HG03108 (cell line): ENCODE results near the gene VTI1A.
"Not testable (repeated sequence)": the region's sequence is repeated elsewhere in the genome, so short reads cannot be mapped to it uniquely, and the experiment has no call there.

ENCODE experiments used
- ATAC-seq: cut with Tn5 transposase; IDR thresholded peaks from one replicate; pipeline ENCODE4 v1.9.1; 2021; ENCODE audit warnings: moderate library complexity; ENCODE audit not compliant: unreplicated experiment

The VTI1A gene

DNA sequence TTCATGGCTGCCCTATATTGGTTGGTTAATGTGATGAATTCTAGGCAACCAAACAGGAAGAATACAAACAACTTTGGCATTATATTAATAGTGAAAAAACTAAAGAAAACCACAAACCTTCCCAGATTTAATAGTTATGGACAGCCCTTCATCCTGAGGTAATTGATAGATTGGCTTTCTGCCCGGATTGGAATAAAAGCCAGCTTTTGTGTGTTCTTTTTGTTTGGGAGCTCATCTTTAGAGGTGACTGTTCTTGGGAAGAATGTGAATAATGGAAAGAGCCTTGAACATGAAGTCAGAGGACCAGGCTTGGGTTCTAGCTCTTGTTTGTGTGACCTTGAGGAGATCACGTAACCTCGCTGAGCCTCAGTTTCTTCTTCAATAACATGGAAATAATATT is 92.3 kb downstream of the VTI1A start:
- ATAC-seq: no peak

DNA sequence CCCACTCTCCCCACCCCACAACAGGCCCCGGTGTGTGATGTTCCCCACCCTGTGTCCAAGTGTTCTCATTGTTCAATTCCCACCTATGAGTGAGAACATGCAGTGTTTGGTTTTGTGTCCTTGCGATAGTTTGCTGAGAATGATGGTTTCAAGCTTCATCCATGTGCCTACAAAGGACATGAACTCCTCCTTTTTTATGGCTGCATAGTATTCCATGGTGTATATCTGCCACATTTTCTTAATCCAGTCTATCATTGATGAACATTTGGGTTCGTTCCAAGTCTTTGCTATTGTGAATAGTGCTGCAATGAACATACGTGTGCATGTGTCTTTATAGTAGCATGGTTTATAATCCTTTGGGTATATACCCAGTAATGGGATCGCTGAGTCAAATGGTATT is 95.8 kb downstream of the VTI1A start:
- not testable (repeated sequence) for ATAC-seq

DNA sequence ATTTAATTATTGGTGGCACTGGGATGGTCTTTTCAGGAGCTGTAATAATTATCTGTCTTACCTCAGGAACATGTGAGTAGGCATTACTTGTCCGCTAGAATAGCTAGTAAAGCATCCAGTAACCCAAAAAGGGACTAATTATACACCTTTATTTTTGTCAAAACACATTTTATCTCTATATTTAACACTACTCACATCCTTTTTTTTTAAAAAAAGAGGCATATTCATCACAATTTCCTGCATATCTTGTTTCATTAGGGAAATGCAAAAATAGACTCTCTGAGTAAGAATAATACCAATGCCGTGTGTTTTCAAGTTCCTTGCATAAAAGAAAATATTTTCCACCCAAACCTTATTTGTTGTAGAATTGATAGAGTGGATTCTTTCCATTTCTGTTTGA is 99.5 kb downstream of the VTI1A start:
- ATAC-seq: no peak

DNA sequence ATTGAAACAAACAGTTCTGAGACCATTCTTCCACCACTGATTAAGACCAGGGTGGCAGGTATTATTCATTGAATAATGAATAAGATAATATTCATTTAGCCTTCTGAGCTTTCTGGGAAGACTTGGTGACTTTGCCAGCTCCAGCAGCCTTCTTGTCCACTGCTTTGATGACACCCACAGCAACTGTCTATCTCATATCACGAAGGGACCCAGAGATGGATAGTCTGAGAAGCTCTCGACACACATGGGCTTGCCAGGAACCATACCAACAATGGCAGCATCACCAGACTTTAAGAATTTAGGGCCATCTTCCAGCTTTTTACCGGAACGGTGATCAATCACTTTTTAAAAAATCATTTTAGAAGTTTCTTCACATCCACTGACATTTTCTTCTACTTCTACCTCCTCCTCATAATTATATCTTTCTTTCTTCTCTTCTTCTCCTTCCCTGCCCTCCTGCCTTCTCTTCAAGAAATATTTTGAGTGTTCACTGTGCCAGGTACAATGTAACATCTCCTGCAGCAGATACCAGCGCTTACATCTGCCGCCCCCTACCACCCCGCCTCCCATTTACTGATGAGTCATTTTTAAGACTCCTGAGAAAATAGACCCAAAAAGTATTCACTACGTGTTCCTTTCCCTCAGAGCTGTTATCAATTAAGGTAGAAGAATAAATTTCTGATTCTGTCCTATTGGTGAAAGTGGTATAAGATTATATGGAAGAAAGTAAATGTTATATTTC is 101.7 kb downstream of the VTI1A start:
- no peak for ATAC-seq

DNA sequence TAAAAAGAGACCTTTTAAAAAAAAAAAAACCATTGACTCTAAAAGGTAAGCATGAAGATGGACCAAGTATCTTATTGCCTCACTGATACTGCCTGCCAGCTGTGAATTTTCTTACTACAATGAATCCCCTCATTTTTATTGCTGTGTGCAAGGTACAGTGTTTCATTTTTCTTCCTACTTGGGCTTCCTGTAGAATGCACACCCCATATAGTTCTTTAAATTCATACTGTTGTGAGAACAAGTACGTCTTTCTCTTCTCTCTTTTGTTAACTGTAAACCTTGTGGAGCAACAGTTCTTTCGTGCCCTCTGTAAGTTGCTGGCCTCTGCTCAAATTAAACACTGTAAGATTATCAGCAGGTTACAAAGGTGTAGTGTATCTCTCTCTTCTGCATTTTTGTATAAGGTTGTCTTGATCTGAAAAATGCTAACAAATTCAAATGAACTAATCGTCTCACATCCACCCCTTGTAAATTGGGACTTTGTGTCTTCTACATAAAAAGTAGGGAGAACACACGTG is 105.6 kb downstream of the VTI1A start:
- ATAC-seq: no peak

DNA sequence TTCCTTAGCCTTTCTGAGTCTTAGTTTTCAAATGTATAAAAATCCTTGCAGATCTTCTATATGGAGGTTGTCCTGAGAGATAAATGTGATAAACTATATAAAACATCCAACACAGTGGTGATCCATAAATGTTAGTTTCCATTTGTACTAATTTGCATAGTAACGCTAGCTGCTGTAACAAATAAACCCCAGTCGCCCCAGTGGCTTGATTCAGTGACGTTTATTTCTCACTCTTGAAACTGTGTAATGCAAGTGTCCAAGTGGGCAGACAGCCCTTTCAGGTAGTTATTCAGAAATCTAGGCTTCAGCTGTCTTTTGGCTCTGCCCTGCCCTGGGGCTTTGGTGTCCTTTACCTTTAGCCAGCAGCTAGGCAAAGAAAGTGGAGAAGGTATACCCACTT is 106.3 kb downstream of the VTI1A start:
- ATAC-seq: no peak

DNA sequence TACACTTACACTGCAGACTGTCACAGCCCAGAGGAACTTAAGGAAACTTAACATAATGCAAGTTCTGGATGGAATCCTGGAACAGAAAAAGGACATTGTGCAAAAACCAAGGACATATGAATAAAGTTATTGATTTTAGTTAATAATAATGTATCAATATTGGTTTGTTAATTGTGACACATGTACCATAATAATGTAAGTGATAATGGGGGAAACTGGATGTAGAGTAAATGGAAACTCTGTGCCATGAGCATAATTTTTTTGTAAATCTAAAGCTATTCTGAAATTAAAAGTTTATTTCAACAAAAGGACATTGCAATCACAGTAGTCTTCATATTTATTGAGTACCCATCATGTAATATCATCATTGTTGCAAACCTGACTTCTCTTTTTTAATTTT is 107.2 kb downstream of the VTI1A start:
- no peak for ATAC-seq

DNA sequence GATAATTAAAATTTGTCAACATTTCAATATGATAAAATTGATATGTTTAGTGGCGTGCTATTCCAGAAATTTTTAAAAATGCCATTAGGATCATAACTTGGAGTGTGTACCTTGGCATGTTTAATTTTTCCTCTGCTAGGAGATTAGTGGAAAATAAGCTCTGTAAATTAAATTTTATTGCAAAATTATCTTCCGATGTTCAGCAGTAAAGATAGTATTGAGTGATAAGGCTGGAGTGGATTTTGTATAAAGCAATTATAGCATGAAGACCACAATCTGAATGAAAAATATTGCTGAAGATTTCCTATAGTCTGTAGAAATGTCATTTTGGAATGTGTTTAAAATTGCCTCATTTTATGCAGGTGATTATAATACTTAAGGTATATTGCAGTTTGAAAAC is 110.2 kb downstream of the VTI1A start:
- ATAC-seq: no peak

DNA sequence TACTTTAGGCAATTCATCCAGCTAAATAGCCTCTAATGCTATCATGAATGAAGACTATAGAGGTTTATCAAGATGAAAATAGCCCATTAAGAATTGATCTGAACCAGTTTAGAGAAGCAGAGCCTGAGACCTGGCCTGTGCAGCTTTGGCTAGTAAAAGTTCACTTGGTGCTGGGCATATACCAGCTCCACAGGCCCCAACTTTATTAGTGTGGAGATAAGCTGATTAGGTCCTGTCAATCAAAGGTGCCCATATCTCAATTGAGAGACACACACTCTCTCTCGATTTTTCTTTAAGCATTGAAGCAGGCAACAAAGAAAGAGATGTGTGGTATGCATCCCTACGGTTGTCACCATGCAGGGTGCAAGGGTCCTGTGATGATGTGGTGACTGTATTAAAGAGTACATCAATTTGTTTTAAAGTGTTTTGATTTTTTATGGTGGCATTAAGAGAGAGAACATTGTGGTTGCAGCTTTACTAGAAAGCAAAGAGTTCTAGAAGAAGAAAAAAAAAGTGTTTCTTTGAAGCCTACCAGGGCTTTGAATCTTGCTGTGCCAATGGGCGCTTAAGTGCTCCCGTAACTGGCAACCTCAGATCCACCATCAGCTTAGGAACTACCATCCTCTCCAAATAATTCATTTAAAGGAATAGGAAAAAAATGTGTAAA is 111.6 kb downstream of the VTI1A start:
- ATAC-seq: no peak

DNA sequence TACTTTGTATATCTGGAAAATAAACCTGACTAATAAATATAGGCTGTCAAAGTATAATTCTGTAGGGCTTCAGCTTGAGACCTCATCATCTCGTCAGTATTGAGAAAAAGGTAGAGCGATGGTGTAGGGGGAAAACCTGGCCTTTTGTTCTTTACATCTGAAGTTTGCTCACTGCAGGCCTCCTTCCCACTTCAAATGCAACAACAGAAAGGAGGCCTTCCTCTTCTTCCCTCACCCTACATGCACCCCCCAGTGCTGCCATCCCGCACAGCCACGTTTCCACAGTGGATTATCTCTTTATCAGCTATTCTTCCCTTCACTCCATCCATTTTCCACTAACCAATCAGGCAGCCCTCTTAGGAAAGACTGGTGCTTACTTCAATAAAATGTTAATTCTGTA is 112.3 kb downstream of the VTI1A start:
- no peak for ATAC-seq

DNA sequence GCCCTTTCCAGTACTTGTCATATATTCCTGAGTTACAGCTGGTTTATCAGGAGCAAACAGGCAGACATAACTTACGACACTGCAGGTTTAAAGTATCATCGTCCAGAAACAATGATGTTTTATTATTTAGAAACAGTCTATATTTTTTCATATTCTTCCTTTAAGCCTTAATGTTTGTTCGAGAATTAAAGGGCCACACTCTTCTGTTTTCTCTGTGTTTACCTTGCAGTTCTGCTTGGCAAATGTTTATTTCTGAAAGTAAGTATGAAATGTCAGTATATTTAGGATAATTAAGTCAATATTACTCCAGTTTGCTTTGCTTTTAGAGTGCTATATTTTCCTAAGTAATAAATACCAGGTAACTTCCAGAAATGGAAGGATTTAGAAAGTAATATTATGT is 115.1 kb downstream of the VTI1A start:
- ATAC-seq: no peak

DNA sequence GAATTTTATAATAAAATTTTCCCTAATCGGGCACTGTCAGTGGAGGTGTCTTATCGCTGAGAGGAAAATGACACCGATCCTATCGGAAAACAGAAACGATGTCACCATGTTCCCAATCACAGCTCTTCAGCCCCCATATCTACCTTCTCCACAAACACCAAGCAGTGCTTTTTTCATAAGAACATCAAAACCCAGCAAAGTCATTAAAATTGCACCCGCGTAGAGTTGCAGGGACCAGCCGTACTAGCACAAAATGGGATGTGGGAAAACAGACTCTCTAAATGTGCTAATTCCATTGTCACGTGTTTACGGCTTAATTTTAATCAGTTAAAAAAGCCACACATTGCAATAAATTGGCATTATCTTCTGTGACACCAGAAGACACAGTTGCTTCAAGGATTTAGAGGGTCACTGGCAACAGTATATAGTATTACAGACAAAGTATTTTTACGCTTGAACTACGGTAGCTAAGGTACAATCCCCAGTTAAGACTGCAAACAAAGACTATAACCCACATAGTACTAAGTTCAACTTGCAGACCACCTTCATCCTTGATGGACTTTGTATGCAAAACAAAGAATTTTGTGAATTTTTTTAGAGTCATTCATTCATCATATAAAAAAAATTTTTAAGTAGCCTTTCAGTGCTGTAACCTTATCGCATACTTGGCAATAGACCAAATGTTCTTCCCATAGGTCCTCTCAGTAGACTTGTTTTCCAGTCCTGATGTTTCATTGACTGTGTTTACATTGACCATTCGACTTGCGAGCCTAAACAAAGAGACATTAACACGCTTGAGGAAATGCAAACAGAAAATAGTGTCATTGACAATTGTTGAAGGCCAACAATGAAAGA is 116.0 kb downstream of the VTI1A start:
- no peak for ATAC-seq

DNA sequence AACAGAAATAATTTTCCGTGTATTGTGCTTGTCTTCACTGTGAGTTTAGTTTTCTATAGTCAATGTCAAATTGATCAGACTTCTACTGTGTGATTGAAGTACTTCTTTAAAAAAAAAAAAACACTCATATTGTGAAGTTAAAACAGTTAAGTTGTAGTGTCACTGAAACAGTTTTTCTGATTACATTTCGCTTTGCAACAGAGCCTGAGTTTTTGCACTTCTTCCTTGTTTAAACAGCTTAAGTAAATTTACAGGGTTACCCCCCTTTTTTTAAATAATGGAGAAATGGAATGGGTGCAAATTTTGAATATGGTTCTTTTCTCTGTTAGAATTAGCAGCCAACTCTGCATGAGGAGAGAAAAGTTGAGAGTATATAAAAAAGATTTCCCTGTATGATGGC is 117.3 kb downstream of the VTI1A start:
- no peak for ATAC-seq

DNA sequence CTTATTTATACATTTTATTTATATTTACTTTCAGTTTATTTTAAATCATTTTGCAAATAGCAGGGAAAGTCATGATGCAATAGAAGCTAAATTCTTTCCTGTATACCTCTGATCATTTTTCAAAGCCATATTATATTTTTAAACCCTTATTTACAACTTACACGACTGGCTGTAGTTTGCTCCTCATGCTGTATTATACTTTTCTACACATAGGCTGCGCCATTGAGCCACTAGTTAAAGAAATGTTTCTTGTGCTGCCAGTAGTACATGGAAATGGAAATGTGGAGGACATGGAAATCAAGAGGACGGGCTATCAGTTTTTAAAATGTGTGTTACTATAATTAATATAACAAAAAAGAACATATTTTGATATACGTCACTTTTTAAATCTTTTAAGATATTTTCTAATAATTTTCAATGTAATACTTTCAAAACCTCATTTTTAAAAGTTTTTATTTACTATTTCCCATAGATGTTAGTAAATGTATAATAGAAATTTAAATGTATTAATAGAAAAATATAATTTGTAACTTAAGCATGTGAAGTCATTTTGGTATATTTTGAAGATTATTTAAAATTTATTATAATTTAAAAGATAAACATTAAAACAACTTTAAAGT is 118.5 kb downstream of the VTI1A start:
- no peak for ATAC-seq

DNA sequence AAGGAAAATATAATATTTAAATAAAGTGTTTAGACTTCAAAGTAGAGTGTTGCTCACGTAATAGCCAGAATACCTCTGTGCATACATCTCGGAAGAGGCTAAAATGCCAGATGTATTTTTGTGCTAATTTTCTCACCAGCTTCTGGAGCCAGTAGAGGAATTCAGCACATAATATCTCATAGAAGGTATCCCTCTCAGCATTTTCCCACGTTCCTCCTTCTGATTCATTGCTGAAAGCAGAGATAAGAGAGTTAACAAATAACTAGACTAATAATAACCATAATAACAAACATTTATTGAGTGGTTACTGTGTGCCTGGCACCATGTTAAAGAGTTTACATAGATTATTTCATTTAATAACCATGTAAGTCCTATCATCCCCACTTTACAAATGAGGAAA is 123.6 kb downstream of the VTI1A start:
- ATAC-seq: no peak

DNA sequence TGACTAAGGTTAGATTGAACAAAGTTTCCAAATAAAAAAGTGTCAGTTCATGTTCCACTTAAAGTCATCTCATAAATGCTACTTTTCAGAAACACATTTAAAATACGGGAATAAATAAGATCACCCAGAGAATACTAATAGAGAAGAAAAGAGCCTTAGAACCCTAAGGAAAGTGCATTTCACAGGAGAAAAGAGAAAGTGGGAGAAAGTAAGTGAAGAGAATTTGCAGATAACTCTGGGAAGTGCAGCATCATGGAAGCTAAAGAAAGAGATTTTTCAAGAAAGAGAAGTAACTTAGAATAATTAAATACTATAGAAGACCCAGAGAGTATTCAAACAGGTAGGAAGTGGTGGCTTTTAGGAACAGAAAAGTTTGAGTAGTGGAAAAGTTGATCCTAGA is 132.6 kb downstream of the VTI1A start:
- no peak for ATAC-seq

DNA sequence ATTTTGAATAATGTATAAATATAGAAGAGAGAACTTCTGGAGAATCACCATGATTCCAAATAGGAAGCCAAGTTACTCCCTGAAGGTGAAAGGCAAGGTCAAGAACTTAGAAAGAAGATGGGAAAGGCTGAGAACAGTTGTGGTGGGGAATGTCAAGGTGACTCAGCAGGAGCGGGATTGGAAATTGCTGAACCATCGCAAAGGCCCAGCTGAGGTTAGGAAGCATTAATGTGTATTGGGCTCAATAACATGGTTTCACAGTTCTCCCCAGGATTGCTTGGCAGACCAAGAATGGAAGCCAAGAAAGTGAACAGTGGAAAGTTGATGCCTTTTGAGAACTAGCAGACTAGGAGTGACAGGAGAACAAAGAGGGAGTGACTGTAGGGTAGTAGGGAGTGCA is 133.3 kb downstream of the VTI1A start:
- ATAC-seq: no peak

DNA sequence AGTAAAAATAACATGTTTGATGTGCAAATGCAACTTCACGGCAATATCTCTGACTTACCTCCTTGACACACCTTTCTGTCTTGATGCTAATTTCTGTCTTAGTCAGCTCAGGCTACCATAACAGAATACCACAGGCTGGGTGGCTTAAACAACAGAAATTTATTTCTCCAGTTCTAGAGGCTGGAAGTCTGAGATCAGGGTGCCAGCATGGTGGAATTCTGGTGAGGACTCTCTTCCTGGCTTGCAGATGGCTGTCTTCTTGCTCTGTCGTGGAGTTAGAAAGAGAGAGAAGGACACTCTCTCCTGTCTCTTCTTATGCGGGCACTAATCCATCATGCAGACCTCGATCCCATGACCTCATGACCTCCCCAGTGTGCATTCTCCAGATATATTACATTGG is 134.9 kb downstream of the VTI1A start:
- ATAC-seq: no peak

DNA sequence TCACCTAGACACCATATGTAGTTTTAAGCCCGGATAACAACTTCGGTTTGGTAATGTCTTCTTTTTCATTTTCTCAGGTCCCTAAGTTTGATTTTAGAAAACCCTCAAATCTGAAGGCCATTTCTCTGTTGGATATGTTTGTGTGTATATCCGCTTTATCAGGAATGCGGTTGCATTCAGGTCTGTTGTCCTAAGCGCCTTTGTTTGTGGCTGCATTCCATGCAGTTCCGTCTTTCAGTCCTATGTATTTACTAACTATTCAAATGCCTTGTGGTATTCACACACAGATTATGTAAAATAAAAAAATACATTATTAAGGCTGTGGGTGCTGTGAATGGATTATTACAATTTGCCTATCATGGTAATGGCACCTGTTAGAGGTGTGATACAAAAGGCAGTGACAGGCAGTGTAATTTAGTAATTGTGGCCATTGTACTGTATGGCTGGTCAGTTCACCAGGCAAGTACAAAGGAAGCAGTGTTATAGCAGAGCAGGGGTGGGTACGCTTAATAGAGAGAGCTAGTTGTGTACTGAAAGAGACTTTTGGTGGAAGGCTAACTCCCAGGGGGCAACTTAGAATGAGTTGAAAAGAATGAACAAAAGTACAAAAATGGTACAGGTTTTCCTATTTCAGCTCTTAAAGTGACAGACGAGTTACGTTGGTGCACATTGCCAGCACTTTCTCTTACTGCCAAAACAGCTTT is 136.4 kb downstream of the VTI1A start:
- no peak for ATAC-seq

DNA sequence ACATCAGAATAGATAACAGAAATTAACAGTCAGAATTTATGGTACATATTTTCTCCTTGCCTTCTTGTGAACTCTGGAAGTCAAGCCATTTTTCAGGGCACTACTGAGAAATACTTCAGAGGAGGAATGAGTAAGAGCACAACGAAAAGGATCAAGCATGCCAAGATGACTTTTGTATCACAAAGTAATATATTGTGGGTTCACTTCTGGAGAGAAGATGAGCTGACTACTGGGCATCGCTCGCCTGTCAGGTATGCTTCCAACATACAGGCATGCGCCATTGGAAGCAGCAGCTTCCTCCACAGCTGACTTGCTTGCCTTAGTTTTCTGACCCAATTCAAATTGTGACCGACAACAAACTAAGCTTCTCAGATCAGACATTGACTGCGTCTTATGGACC is 137.3 kb downstream of the VTI1A start:
- ATAC-seq: no peak

DNA sequence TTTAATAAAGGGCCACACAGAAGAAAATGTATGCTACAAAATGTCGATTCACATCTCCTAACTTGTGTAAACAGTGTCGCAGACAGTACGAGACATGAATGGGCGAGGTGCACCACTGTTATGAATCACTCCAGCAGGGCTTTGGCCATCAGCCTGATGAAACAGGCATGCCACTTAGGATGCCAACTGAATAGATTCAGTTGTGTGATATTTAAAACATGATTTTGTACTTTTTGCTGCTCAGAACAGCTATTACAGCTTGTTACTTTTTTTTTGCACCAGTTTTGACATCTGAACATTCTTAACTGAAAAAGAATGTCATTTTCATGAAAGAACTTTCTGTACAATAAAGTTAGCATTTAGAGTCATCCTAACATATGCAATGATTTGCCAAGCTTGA is 138.1 kb downstream of the VTI1A start:
- ATAC-seq: no peak
